ENCODE measurements around the gene STPG1. TPM values are rescaled to one million over a fixed set of nuclear protein-coding genes. Genes with fewer than 3 reads are reported as not detected.

The STPG1 gene
- total and polyA plus RNA-seq, 4 donors = 2.1 to 5.7 (median 3.7) TPM

Other genes starting within 250 kb of the STPG1 start
- under 1 TPM; 0.23 to 0.42 TPM for gene IFNLR1, start 226.5 kb downstream of the STPG1 start, total RNA-seq
- gene IFNLR1, start 226.5 kb downstream of the STPG1 start, polyA plus RNA-seq = 1 to 10 TPM in 1 of 2 donors, under 1 TPM in 1; 0.15 to 1.9 TPM
- not detected for gene GRHL3, start 94.4 kb downstream of the STPG1 start, total RNA-seq
- gene GRHL3, start 94.4 kb downstream of the STPG1 start, polyA plus RNA-seq = under 1 TPM in 1 of 2 donors, not detected in 1; 0.08 TPM
- 10 to 100 TPM in 1 of 2 donors, 1 to 10 TPM in 1; 9.8 to 13.0 TPM for gene NIPAL3, start 2.0 kb upstream of the STPG1 start, total RNA-seq
- 1 to 10 TPM; 6.3 to 6.7 TPM for gene NIPAL3, start 2.0 kb upstream of the STPG1 start, polyA plus RNA-seq
- 1 to 10 TPM; 3.8 to 4.8 TPM for gene RCAN3, start 89.1 kb upstream of the STPG1 start, total RNA-seq
- 1 to 10 TPM in 1 of 2 donors, under 1 TPM in 1; 0.84 to 2.4 TPM for gene RCAN3, start 89.1 kb upstream of the STPG1 start, polyA plus RNA-seq
- under 1 TPM; 0.62 to 0.81 TPM for gene NCMAP, start 142.3 kb upstream of the STPG1 start, total RNA-seq
- under 1 TPM in 1 of 2 donors, not detected in 1; 0.25 TPM for gene NCMAP, start 142.3 kb upstream of the STPG1 start, polyA plus RNA-seq
- gene SRRM1, start 229.5 kb upstream of the STPG1 start, total RNA-seq = 100 to 1,000 TPM; 111 to 113 TPM
- gene SRRM1, start 229.5 kb upstream of the STPG1 start, polyA plus RNA-seq = 10 to 100 TPM; 33.6 to 61.2 TPM

All from aorta (tissue), 4 donors.